RKO (cell line): ENCODE results near the gene THSD7B.
"Not testable (repeated sequence)": the region's sequence is repeated elsewhere in the genome, so short reads cannot be mapped to it uniquely, and the experiment has no call there.

ENCODE experiments used
- DNase-seq: peaks from one replicate; pipeline ENCODE4 v3.0.0-alpha.2; 2016; ENCODE audit warnings: low spot score

The THSD7B gene

GRCh38 chr2:136765256-136766072 is at the start of gene THSD7B:
Gene THSD7B, plus strand, starts transcription at chr2:136765545. Its CDS starts 116,634 bp downstream, at chr2:136882179.
- DNase-seq = no peak

- no peak for DNase-seq
Observed at GRCh38 chr2:136718273-136718672, 47.1 kb upstream of the THSD7B start.

- no peak for DNase-seq
Observed at GRCh38 chr2:136727973-136728699, 37.2 kb upstream of the THSD7B start.

GRCh38 chr2:136736236-136736635 is 29.1 kb upstream of the THSD7B start:
- DNase-seq = no peak

GRCh38 chr2:136738044-136738443 is 27.3 kb upstream of the THSD7B start:
- no peak for DNase-seq

GRCh38 chr2:136741471-136741870 is 23.9 kb upstream of the THSD7B start:
- no peak for DNase-seq

- DNase-seq = no peak
Observed at GRCh38 chr2:136750065-136750464, 15.3 kb upstream of the THSD7B start.

GRCh38 chr2:136751406-136751805 is 13.9 kb upstream of the THSD7B start:
- DNase-seq = no peak

GRCh38 chr2:136758504-136758903 is 6.8 kb upstream of the THSD7B start:
- not testable (repeated sequence) for DNase-seq

- DNase-seq = no peak
Observed at GRCh38 chr2:136764452-136765255, 691 bp upstream of the THSD7B start.

- no peak for DNase-seq
Observed at GRCh38 chr2:136766073-136766404, 694 bp downstream of the THSD7B start.

GRCh38 chr2:136767030-136767429 is 1.7 kb downstream of the THSD7B start:
- no peak for DNase-seq

GRCh38 chr2:136769871-136770270 is 4.5 kb downstream of the THSD7B start:
- DNase-seq = no peak

GRCh38 chr2:136770384-136770783 is 5.0 kb downstream of the THSD7B start:
- no peak for DNase-seq

GRCh38 chr2:136777391-136777790 is 12.0 kb downstream of the THSD7B start:
- no peak for DNase-seq

- DNase-seq = no peak
Observed at GRCh38 chr2:136783856-136784255, 18.5 kb downstream of the THSD7B start.

- DNase-seq = no peak
Observed at GRCh38 chr2:136785215-136785614, 19.9 kb downstream of the THSD7B start.

GRCh38 chr2:136787970-136788369 is 22.6 kb downstream of the THSD7B start:
- no peak for DNase-seq

- no peak for DNase-seq
Observed at GRCh38 chr2:136796339-136796738, 31.0 kb downstream of the THSD7B start.

- DNase-seq = no peak
Observed at GRCh38 chr2:136798766-136799165, 33.4 kb downstream of the THSD7B start.

- DNase-seq = no peak
Observed at GRCh38 chr2:136801661-136802060, 36.3 kb downstream of the THSD7B start.

- no peak for DNase-seq
Observed at GRCh38 chr2:136809998-136810397, 44.7 kb downstream of the THSD7B start.

GRCh38 chr2:136818839-136819238 is 53.5 kb downstream of the THSD7B start:
- no peak for DNase-seq
